ENCODE results near the gene PDE4D.
A peak's percentile ranks its signal among the peaks of the same experiment; 100 is the strongest.

The PDE4D gene

GRCh38 chr5:59842999-59843398, 50.5 kb downstream of the PDE4D start:
- no peak overlapping the region for H3K4me3 ChIP-seq (ENCODE audit: low read length)
- peak; percentile 58 for DNase-seq (ENCODE audit: low read depth)
- TF ChIP-seq, protein P1, sequence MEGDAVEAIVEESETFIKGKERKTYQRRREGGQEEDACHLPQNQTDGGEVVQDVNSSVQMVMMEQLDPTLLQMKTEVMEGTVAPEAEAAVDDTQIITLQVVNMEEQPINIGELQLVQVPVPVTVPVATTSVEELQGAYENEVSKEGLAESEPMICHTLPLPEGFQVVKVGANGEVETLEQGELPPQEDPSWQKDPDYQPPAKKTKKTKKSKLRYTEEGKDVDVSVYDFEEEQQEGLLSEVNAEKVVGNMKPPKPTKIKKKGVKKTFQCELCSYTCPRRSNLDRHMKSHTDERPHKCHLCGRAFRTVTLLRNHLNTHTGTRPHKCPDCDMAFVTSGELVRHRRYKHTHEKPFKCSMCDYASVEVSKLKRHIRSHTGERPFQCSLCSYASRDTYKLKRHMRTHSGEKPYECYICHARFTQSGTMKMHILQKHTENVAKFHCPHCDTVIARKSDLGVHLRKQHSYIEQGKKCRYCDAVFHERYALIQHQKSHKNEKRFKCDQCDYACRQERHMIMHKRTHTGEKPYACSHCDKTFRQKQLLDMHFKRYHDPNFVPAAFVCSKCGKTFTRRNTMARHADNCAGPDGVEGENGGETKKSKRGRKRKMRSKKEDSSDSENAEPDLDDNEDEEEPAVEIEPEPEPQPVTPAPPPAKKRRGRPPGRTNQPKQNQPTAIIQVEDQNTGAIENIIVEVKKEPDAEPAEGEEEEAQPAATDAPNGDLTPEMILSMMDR (IDR thresholded peaks at IDR 0.05; ENCODE audit: insufficient read depth, low read depth, low read length, missing control alignments) = no peak

DNA sequence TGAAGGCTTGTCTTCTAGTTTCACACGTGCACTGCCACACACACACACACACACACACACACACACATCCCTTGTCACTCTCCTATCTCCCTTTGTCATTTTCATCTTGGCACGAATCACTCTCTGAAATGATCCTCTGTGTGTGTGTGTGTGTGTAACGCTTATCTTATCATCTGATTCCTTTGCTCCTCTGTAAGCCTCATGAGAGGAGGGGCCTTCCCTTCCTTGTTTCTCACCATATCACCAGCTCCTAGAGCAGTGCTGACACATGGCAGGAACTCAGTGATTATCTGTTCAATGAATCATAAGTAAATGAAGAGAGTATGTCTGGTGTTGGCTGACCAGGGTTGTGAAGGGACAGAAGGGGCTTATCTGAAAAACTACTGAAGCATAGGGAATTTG, 53.3 kb downstream of the PDE4D start:
- H3K4me3 ChIP-seq (ENCODE audit: low read length) = no peak overlapping the region
- DNase-seq (ENCODE audit: low read depth) = peak; percentile 53

GRCh38 chr5:59838989-59839388, 54.5 kb downstream of the PDE4D start:
- DNase-seq (ENCODE audit: low read depth) = no peak
- TF ChIP-seq, protein P1 (IDR thresholded peaks at IDR 0.05; ENCODE audit: insufficient read depth, low read depth, low read length, missing control alignments) = no peak
- H3K4me3 ChIP-seq (ENCODE audit: low read length) = no peak overlapping the region

More for the DNA sequence above, 53.3 kb downstream of the PDE4D start:
- TF ChIP-seq, protein P1 (IDR thresholded peaks at IDR 0.05; ENCODE audit: insufficient read depth, low read depth, low read length, missing control alignments) = no peak

DNA sequence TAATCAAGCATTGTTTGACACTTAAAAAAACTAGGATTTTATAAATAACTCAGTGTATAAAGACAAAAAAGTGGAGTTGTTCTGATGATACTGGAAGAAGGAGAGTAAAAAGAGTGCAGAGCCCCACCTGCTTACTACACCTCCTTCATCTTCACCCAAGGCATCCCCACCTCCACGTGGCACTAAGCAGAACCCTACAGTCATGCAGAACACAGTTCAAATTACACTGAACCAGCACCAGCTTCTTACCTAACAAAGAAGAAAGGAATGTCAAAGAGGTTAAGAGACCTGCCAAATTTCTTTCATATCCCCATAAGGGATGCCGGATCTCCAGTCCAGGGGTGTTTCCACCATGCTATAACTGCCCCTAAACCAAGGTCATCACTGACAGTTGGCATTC, 55.5 kb downstream of the PDE4D start:
- TF ChIP-seq, protein P1 (IDR thresholded peaks at IDR 0.05; ENCODE audit: insufficient read depth, low read depth, low read length, missing control alignments) = no peak
- H3K4me3 ChIP-seq (ENCODE audit: low read length) = no peak overlapping the region
- DNase-seq (ENCODE audit: low read depth) = no peak

- TF ChIP-seq, protein P1 (IDR thresholded peaks at IDR 0.05; ENCODE audit: insufficient read depth, low read depth, low read length, missing control alignments) = no peak
- no peak for DNase-seq (ENCODE audit: low read depth)
Measured at GRCh38 chr5:59837071-59837470, 56.5 kb downstream of the PDE4D start.

DNA sequence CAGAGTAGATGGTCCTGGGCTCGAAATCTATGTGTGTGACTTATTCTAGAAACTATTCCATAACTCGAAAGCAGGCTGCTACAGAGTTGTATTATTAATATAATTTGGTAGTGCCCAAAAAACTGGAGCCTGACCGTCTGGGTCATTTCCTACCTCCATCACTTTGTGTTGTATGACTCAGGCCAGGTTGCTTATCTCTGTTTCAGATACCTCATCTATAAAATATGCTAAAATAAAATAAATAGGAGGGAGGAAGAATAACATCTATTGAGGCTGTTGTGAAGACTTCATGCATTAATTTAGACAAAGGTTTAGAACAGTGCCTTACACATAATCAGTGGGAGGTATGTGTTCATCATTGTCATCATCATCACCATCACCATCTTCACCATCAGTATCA, 57.7 kb downstream of the PDE4D start:
- no peak for DNase-seq (ENCODE audit: low read depth)
- TF ChIP-seq, protein P1 (IDR thresholded peaks at IDR 0.05; ENCODE audit: insufficient read depth, low read depth, low read length, missing control alignments) = no peak
- no peak overlapping the region for H3K4me3 ChIP-seq (ENCODE audit: low read length)

More at GRCh38 chr5:59837071-59837470, 56.5 kb downstream of the PDE4D start:
- H3K4me3 ChIP-seq (ENCODE audit: low read length) = no peak overlapping the region

DNA sequence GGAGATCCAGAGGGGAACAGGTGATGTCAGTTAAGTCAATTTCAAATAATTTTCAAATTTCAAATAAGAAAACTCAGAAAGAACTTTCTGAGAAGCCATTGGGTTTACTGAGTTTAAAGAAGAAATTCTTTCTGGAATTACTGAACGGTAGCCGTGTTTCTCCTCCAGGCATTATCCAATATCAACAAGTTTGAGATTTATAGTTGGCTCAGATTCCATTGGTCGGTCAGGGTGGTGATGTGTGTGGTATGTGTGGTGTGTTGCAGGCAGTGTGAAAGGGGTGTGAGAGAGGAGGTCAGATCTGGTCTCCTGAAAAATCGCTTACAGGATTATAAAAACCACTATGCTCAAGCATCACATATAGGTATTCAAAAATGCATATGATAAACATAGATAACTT, 60.1 kb downstream of the PDE4D start:
- H3K4me3 ChIP-seq (ENCODE audit: low read length) = no peak overlapping the region
- DNase-seq (ENCODE audit: low read depth) = no peak
- TF ChIP-seq, protein P1 (IDR thresholded peaks at IDR 0.05; ENCODE audit: insufficient read depth, low read depth, low read length, missing control alignments) = no peak

All from epithelial cell of esophagus (primary cell).